ENCODE results near the gene OPA3.

DNA sequence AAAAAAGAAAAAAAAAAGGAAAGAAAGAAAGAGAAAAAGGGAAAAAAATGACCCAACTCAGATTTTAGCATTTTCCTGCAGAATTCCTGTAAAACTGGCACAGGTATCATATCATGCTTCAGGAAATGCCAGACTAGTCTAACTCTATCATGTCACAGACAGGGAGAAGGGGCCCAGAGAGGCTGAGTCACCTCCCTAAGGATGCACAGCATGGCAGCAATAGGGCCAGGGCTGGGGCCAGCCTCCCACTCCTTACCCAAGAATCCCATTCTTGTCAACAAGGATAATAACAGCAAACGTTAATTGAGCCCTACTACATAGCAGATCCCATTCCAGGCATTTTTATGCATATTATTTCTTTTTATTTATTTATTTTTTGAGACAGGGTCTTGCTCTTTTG, 8.9 kb upstream of the OPA3 start:
- TF ChIP-seq, protein P1, sequence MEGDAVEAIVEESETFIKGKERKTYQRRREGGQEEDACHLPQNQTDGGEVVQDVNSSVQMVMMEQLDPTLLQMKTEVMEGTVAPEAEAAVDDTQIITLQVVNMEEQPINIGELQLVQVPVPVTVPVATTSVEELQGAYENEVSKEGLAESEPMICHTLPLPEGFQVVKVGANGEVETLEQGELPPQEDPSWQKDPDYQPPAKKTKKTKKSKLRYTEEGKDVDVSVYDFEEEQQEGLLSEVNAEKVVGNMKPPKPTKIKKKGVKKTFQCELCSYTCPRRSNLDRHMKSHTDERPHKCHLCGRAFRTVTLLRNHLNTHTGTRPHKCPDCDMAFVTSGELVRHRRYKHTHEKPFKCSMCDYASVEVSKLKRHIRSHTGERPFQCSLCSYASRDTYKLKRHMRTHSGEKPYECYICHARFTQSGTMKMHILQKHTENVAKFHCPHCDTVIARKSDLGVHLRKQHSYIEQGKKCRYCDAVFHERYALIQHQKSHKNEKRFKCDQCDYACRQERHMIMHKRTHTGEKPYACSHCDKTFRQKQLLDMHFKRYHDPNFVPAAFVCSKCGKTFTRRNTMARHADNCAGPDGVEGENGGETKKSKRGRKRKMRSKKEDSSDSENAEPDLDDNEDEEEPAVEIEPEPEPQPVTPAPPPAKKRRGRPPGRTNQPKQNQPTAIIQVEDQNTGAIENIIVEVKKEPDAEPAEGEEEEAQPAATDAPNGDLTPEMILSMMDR (IDR thresholded peaks at IDR 0.05), result no peak
- no peak for TF ChIP-seq EP300 (IDR thresholded peaks at IDR 0.05)

Data from ovary (tissue), 3 donors.